ENCODE results near the gene FOXP1. TPM values are rescaled to one million over a fixed set of nuclear protein-coding genes. Genes with fewer than 3 reads are reported as not detected.

The FOXP1 gene
- total RNA-seq, 2 experiments from 2014 or later: 108 to 153 TPM

DNA sequence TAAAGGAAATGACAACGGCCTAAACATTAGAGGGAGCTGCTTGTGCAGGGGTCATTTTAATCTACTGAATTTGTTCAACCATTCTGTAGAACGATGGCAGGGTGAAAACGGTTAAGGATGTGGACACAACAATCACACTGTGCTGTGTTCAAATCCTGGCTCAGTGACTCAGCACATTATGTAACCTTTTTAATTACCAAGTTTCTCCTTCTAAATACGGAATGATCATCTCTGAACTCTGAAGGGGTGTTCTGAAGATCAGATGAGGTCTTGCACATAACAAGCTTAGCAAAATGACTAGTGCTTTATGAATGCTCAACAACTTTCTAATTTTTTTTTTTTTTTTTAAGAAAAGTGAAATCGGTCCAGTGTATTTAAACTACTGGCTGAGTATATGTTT lies 592.8 kb downstream of the FOXP1 start:
- peaks cover 85% of the 10 kb centered on the region for H3K36me3 Mint-ChIP-seq (ENCODE audit: low read depth)
- ATAC-seq (peak; percentile 58), DNase-seq (no peak)
- CTCF ChIA-PET: interaction anchor here (0.9 to 1.0 kb wide), 3 partner anchors 15 to 501 kb away, joined by 3 to 4 read pairs (median 3); no protein-coding TSS in a partner anchor
- H3K9me3 Mint-ChIP-seq (ENCODE audit: low read depth): no peaks in the 10 kb centered on the region
- POLR2A ChIA-PET: interaction anchor here (0.5 to 0.7 kb wide), 3 partner anchors 19 to 230 kb away, joined by 3 to 10 read pairs (median 3); no protein-coding TSS in a partner anchor
- H3K4me3 Mint-ChIP-seq: no peak overlapping the region
- peak overlapping the region; percentile 72 for H3K27ac Mint-ChIP-seq
- H3K4me1 Mint-ChIP-seq: peaks cover 66% of the 10 kb centered on the region
- no peaks in the 10 kb centered on the region for H3K27me3 Mint-ChIP-seq
- intact Hi-C loops (cut with DNase I, micrococcal nuclease): no loop called here

DNA sequence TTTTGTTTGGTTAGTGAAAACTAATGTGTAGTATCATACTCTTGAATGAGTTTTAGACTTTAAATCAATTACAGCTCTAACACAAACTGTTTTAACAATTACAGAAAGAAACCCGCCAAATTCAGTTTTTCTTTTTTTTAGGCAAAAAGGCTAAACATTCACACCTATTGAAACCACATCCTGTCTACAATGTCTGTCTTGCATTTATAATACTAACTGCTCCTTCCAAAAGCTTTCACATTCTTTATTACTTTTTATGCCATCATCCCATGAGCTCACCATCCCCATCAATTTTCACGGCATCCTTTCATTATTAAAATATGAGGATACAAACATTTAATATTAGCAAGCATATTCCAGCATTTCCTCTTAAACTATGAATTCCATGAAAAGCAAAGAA lies 593.3 kb downstream of the FOXP1 start:
- Mint-ChIP-seq H3K36me3 (ENCODE audit: low read depth) (peaks cover 86% of the 10 kb centered on the region), H3K4me3 (no peak overlapping the region), H3K9me3 (ENCODE audit: low read depth) (no peaks in the 10 kb centered on the region), H3K4me1 (peaks cover 66% of the 10 kb centered on the region), H3K27me3 (no peaks in the 10 kb centered on the region), H3K27ac (peak overlapping the region; percentile 72)
- DNase-seq (no peak), ATAC-seq (peak; percentile 66)
- intact Hi-C loops (cut with DNase I, micrococcal nuclease): no loop called here
- POLR2A ChIA-PET: interaction anchor here (0.6 to 0.7 kb wide), 2 partner anchors 139 to 230 kb away, joined by 3 to 10 read pairs; no protein-coding TSS in a partner anchor
- CTCF ChIA-PET: interaction anchor here (0.9 to 1.0 kb wide), 3 partner anchors 16 to 501 kb away, joined by 3 to 4 read pairs (median 3); no protein-coding TSS in a partner anchor

- H3K36me3 Mint-ChIP-seq (ENCODE audit: low read depth): peaks cover 88% of the 10 kb centered on the region
- no peak overlapping the region for H3K4me3 Mint-ChIP-seq
- CTCF ChIA-PET: interaction anchor here (1.4 to 1.5 kb wide), 2 partner anchors 14 to 17 kb away, joined by 4 to 5 read pairs; no protein-coding TSS in a partner anchor
- H3K27me3 Mint-ChIP-seq: no peaks in the 10 kb centered on the region
- intact Hi-C loops (cut with DNase I, micrococcal nuclease): no loop called here
- ATAC-seq: no peak
- peaks cover 70% of the 10 kb centered on the region for H3K4me1 Mint-ChIP-seq
- POLR2A ChIA-PET: no interaction called here
- H3K27ac Mint-ChIP-seq: no peak overlapping the region
- DNase-seq: no peak
- no peaks in the 10 kb centered on the region for H3K9me3 Mint-ChIP-seq (ENCODE audit: low read depth)
These were observed 594.4 kb downstream of the FOXP1 start for GRCh38 chr3:70989174-70989573.

- no peaks in the 10 kb centered on the region for H3K9me3 Mint-ChIP-seq (ENCODE audit: low read depth)
- DNase-seq (no peak), ATAC-seq (no peak)
- peaks cover 71% of the 10 kb centered on the region for H3K4me1 Mint-ChIP-seq
- H3K4me3 Mint-ChIP-seq: no peak overlapping the region
- intact Hi-C loops (cut with DNase I, micrococcal nuclease): no loop called here
- ChIA-PET POLR2A (no interaction called here), CTCF (interaction anchor here (0.8 to 1.5 kb wide), 4 partner anchors 7 to 431 kb away, joined by 3 to 5 read pairs (median 4); no protein-coding TSS in a partner anchor)
- peaks cover 86% of the 10 kb centered on the region for H3K36me3 Mint-ChIP-seq (ENCODE audit: low read depth)
- H3K27ac Mint-ChIP-seq: no peak overlapping the region
- H3K27me3 Mint-ChIP-seq: no peaks in the 10 kb centered on the region
These were observed 595.4 kb downstream of the FOXP1 start for GRCh38 chr3:70988111-70988510.

DNA sequence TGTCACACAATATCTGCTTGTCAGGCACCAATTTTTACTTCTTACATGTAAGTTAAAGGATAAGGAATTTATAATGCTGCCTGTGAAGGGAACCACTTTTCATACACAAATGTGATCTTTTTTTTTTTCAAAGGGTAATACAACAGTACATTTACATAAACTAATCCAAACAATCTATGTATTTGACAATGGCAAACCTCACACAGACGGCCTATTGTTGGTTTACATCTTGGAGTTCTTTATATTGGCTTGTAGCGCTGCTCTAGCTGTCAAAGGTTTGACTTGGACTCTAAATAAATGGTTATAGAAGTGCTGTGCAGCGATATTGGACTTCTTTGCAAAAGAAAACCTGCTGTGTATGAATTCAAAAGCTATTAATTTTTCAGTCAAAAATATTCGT lies 598.0 kb downstream of the FOXP1 start:
- Mint-ChIP-seq H3K4me3 (no peak overlapping the region), H3K27ac (no peak overlapping the region), H3K9me3 (ENCODE audit: low read depth) (no peaks in the 10 kb centered on the region), H3K4me1 (peaks cover 73% of the 10 kb centered on the region), H3K36me3 (ENCODE audit: low read depth) (peaks cover 84% of the 10 kb centered on the region), H3K27me3 (no peaks in the 10 kb centered on the region)
- intact Hi-C loops (cut with DNase I, micrococcal nuclease): no loop called here
- ChIA-PET POLR2A (interaction anchor here (0.6 kb wide), 1 partner anchor 71 kb away, joined by 3 read pairs; no protein-coding TSS in a partner anchor), CTCF (interaction anchor here (1.0 to 1.7 kb wide), 2 partner anchors 10 to 44 kb away, joined by 3 to 4 read pairs; no protein-coding TSS in a partner anchor)
- DNase-seq: no peak
- no peak for ATAC-seq

DNA sequence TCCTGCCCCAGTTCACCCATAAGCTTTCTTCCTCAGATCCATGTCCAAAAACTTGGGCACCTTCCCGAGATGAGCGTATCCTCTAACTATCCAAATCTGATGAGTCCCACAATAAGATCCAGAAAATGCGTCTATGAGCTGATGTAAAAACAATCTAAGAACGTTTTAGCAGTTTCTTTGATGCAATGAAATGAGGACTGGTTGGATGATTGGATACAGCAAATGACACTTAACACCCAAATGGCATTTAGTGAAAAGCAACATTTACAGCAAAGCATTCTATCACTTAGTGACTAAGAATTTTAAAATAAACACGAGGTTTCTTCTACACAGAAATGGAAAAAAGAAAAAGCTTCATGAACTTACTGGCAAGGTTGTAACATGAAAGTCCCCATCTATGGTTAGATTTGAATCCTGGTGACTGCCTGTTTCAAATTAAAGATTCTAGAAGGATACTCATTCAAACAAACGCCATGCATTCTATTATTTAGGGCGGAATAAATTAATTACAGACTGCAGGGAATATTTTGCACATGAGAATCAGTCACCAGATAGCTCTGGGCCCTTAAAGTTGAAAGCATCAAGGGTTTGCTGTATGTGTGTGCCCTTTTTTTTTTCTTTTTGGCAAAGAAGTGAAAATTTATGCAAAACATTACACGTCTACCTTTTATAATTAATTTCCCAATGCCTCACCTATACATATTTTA lies 598.6 kb downstream of the FOXP1 start:
- H3K4me1 Mint-ChIP-seq: peaks cover 73% of the 10 kb centered on the region
- intact Hi-C loops (cut with DNase I, micrococcal nuclease): no loop called here

DNA sequence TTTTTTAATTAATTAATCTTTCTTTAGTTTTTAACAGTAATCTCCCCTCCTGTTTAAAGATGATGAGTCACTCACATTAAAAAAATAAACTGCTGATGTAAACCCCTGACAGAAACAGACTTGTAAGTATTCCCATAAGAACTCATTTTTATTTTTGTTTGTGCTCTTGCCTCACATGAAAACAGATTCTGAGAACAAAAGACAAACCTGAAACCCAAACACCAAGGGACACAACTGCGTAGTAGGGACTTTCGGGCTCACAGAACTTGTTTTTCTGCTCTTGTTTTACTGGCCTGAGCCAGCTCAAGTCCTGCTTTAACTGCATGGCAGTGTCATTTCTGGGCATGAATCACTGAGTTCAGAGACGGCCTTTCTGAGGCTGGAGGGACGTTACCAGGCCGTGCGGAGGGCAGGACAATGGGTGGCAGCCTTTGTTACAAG lies 600.8 kb downstream of the FOXP1 start:
- CTCF ChIA-PET: interaction anchor here (1.3 kb wide), 1 partner anchor 24 kb away, joined by 4 read pairs; no protein-coding TSS in a partner anchor
- no peaks in the 10 kb centered on the region for H3K9me3 Mint-ChIP-seq (ENCODE audit: low read depth)

More for the DNA sequence above, 598.6 kb downstream of the FOXP1 start:
- H3K27me3 Mint-ChIP-seq: no peaks in the 10 kb centered on the region
- H3K4me3 Mint-ChIP-seq: no peak overlapping the region
- H3K36me3 Mint-ChIP-seq (ENCODE audit: low read depth): peaks cover 84% of the 10 kb centered on the region
- no peaks in the 10 kb centered on the region for H3K9me3 Mint-ChIP-seq (ENCODE audit: low read depth)
- ChIA-PET CTCF (interaction anchor here (0.8 to 1.7 kb wide), 3 partner anchors 9 to 45 kb away, joined by 3 to 4 read pairs (median 3); no protein-coding TSS in a partner anchor), POLR2A (interaction anchor here (0.6 kb wide), 1 partner anchor 72 kb away, joined by 3 read pairs; no protein-coding TSS in a partner anchor)
- H3K27ac Mint-ChIP-seq: peak overlapping the region; percentile 80
- no peak for ATAC-seq
- no peak for DNase-seq

DNA sequence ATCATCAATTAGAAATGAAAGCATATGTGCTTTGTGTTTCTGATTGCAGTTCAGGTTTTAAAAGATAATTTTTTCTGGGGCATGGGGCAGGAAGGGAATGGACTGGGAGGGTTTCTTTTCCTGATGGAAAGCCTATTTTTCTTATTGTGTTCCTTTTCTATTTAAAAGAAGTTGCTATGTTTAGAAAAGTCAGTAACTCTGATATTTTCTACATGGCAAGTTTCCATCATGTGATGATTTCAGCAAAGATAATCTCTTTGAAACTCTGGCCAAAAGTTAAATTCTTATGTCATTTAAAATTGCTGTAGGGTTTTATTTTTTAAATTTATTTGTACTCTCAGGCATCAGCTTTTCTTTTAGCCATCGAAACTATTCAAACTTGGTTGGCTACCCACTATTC lies 601.2 kb downstream of the FOXP1 start:
- peaks cover 66% of the 10 kb centered on the region for H3K4me1 Mint-ChIP-seq
- ChIA-PET CTCF (no interaction called here), POLR2A (interaction anchor here (1.9 kb wide), 1 partner anchor 81 kb away, joined by 4 read pairs; no protein-coding TSS in a partner anchor)
- no peaks in the 10 kb centered on the region for H3K9me3 Mint-ChIP-seq (ENCODE audit: low read depth)
- DNase-seq (no peak), ATAC-seq (no peak)
- intact Hi-C loops (cut with DNase I, micrococcal nuclease): no loop called here
- H3K27ac Mint-ChIP-seq: peak overlapping the region; percentile 95
- no peak overlapping the region for H3K4me3 Mint-ChIP-seq
- H3K36me3 Mint-ChIP-seq (ENCODE audit: low read depth): peaks cover 85% of the 10 kb centered on the region
- no peaks in the 10 kb centered on the region for H3K27me3 Mint-ChIP-seq

More for the DNA sequence above, 600.8 kb downstream of the FOXP1 start:
- H3K27me3 Mint-ChIP-seq: no peaks in the 10 kb centered on the region
- peak overlapping the region; percentile 95 for H3K27ac Mint-ChIP-seq
- intact Hi-C loops (cut with DNase I, micrococcal nuclease): no loop called here
- peak; percentile 73 for ATAC-seq
- POLR2A ChIA-PET: interaction anchor here (1.9 kb wide), 1 partner anchor 80 kb away, joined by 4 read pairs; no protein-coding TSS in a partner anchor
- peak; percentile 61 for DNase-seq
- H3K4me3 Mint-ChIP-seq: no peak overlapping the region
- peaks cover 70% of the 10 kb centered on the region for H3K4me1 Mint-ChIP-seq
- peaks cover 86% of the 10 kb centered on the region for H3K36me3 Mint-ChIP-seq (ENCODE audit: low read depth)

DNA sequence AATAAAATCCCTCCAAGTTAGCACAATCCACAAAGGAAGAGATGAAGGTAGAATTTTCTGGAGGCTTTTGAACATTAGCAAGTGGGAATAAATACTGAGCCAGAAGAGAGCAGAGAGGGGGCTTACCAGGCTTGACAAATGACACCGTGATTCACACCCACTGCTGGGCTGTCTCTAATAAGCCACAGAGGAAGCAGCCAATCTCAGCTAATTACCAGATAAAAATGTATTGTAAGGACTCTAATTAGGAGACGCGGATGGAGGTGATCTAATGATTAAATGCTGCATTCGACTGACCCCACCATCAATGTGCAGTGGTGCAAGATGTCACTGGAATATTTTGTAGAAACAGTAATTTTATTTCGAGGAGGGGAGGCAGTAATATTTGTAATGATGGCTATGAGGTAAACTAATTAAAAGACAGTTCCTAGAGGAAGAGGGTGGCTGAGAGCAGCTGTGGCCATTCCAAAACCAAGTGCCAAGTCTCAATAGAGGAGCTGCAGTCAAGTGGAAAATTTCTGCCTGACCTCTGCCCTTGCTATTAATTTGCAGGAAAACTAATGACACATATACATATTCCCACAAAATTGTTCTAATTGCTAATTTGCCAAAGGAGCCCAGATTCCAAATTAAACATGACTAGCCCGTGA lies 602.2 kb downstream of the FOXP1 start:
- Mint-ChIP-seq H3K27me3 (no peaks in the 10 kb centered on the region), H3K4me3 (peak overlapping the region; percentile 3), H3K36me3 (ENCODE audit: low read depth) (peaks cover 82% of the 10 kb centered on the region), H3K4me1 (peaks cover 63% of the 10 kb centered on the region), H3K27ac (peak overlapping the region; percentile 95), H3K9me3 (ENCODE audit: low read depth) (no peaks in the 10 kb centered on the region)
- CTCF ChIA-PET: interaction anchor here (1.1 to 1.2 kb wide), 2 partner anchors 25 to 90 kb away, joined by 3 read pairs; no protein-coding TSS in a partner anchor
- intact Hi-C loops (cut with DNase I, micrococcal nuclease): loop anchor here (2.0 kb wide), 1 partner anchor 29 kb away; no protein-coding TSS in a partner anchor
- DNase-seq: no peak
- no peak for ATAC-seq
- POLR2A ChIA-PET: interaction anchor here (1.0 kb wide), 1 partner anchor 81 kb away, joined by 3 read pairs; no protein-coding TSS in a partner anchor

GRCh38 chr3:70980646-70981170 lies 602.8 kb downstream of the FOXP1 start:
- Mint-ChIP-seq H3K27me3 (no peaks in the 10 kb centered on the region), H3K36me3 (ENCODE audit: low read depth) (peaks cover 81% of the 10 kb centered on the region), H3K4me3 (no peak overlapping the region), H3K27ac (peak overlapping the region; percentile 95), H3K9me3 (ENCODE audit: low read depth) (no peaks in the 10 kb centered on the region), H3K4me1 (peaks cover 59% of the 10 kb centered on the region)
- DNase-seq (peak; percentile 24), ATAC-seq (peak; percentile 66)
- intact Hi-C loops (cut with DNase I, micrococcal nuclease): loop anchor here (2.0 kb wide), 1 partner anchor 30 kb away; no protein-coding TSS in a partner anchor
- CTCF ChIA-PET: interaction anchor here (1.1 to 1.2 kb wide), 2 partner anchors 25 to 91 kb away, joined by 3 read pairs; no protein-coding TSS in a partner anchor
- POLR2A ChIA-PET: interaction anchor here (1.0 kb wide), 1 partner anchor 82 kb away, joined by 3 read pairs; no protein-coding TSS in a partner anchor

Data from activated CD4-positive, alpha-beta T cell treated with anti-CD3 and anti-CD28 coated beads for 36 hours (primary cell).